HEK293 (cell line): ENCODE results near the gene ST8SIA3.

ENCODE experiments used
- CTCF ChIA-PET: fragments of 350-600 bp; formaldehyde crosslinking; extraction: SDS; loops from one replicate; lab custom pipeline; 2021; ENCODE audit warnings: antibody characterized with exemption; lab: Yijun Ruan, JAX
- POLR2A ChIA-PET: fragments of 300-600 bp; formaldehyde crosslinking; extraction: SDS; loops from one replicate; lab custom pipeline; 2020; ENCODE audit warnings: antibody characterized with exemption, inconsistent platforms; lab: Yijun Ruan, JAX
- H3K27ac ChIP-seq: fragments of 200-500 bp; sonication (Bioruptor generic); 2 replicates; pipeline ENCODE4 v1.5.1; 2014; ENCODE audit warnings: low read depth, low read length, control low read depth, inconsistent platforms; ENCODE audit errors: extremely low read depth
- H3K36me3 ChIP-seq, 2 experiments: fragments of 200-500 bp in 1 of 2; sonication (Bioruptor generic) in 1 of 2; 1 replicate in 1 of 2; 2 replicates in 1 of 2; pipeline ENCODE4 v1.5.1; 2014 to 2017; ENCODE audit warnings: inconsistent platforms in 2 of 2, low read length in 2 of 2; ENCODE audit not compliant: control insufficient read depth in 2 of 2, insufficient read depth in 1 of 2
- H3K4me1 ChIP-seq: fragments of 200-500 bp; sonication (Bioruptor generic); 2 replicates; pipeline ENCODE4 v1.5.1; 2014; ENCODE audit warnings: mild to moderate bottlenecking, low read length, inconsistent platforms; ENCODE audit not compliant: control insufficient read depth, insufficient read depth
- H3K4me3 ChIP-seq: 2 replicates; pipeline ENCODE4 v1.5.1; 2011; ENCODE audit warnings: low read depth, mild to moderate bottlenecking, control low read depth, low read length, moderate library complexity
- H3K9me3 ChIP-seq: fragments of 200-500 bp; sonication (Bioruptor generic); 2 replicates; pipeline ENCODE4 v1.5.1; 2014; ENCODE audit warnings: low read depth, low read length, inconsistent platforms; ENCODE audit not compliant: control insufficient read depth, insufficient read depth
- HOXD13 ChIP-seq: sonication (generic); formaldehyde crosslinking; IDR thresholded peaks from 2 replicates; pipeline ENCODE4 v1.8.0; 2022; ENCODE audit warnings: missing genetic modification reagents, borderline replicate concordance
- IKZF3 ChIP-seq: fragments of 450-650 bp; IDR thresholded peaks from 2 replicates; pipeline ENCODE4 v1.5.0; 2018; ENCODE audit warnings: missing biosample characterization, mild to moderate bottlenecking, missing genetic modification characterization, moderate library complexity
- OVOL3 ChIP-seq: fragments of 450-650 bp; formaldehyde crosslinking; IDR thresholded peaks from 2 replicates; pipeline ENCODE4 v1.5.1; 2016; ENCODE audit warnings: missing biosample characterization, missing genetic modification characterization
- TCF7L2 ChIP-seq: IDR thresholded peaks from 2 replicates; pipeline ENCODE4 v1.6.1; 2011; ENCODE audit warnings: low read depth, mild to moderate bottlenecking, inconsistent platforms, low read length, moderate library complexity, borderline replicate concordance
- TRIM28 ChIP-seq: IDR thresholded peaks from 2 replicates; pipeline ENCODE4 v1.6.1; 2011; ENCODE audit warnings: low read length, control low read depth, borderline replicate concordance
- ZBTB20 ChIP-seq: fragments of 450-650 bp; formaldehyde crosslinking; IDR thresholded peaks from 2 replicates; pipeline ENCODE4 v1.5.1; 2016; ENCODE audit warnings: missing biosample characterization, missing genetic modification characterization
- ZEB2 ChIP-seq: fragments of 450-650 bp; formaldehyde crosslinking; IDR thresholded peaks from 2 replicates; pipeline ENCODE4 v1.5.1; 2016; ENCODE audit warnings: missing biosample characterization, missing genetic modification characterization
- ZNF19 ChIP-seq: fragments of 450-650 bp; formaldehyde crosslinking; IDR thresholded peaks from 2 replicates; pipeline ENCODE4; 2016; ENCODE audit warnings: missing biosample characterization, missing genetic modification characterization, low read depth
- ZNF214 ChIP-seq: fragments of 450-650 bp; formaldehyde crosslinking; IDR thresholded peaks from 2 replicates; pipeline ENCODE4 v1.5.1; 2017; ENCODE audit warnings: missing biosample characterization, mild to moderate bottlenecking, missing genetic modification characterization, borderline replicate concordance
- ZNF248 ChIP-seq: fragments of 450-650 bp; formaldehyde crosslinking; IDR thresholded peaks from 2 replicates; pipeline ENCODE4 v1.5.1; 2017; ENCODE audit warnings: missing biosample characterization, missing genetic modification characterization
- ZNF830 ChIP-seq: fragments of 450-650 bp; IDR thresholded peaks from 2 replicates; pipeline ENCODE4 v1.5.0; 2018; ENCODE audit warnings: missing biosample characterization, missing genetic modification characterization, low read depth, mild to moderate bottlenecking, moderate library complexity
- TF ChIP-seq, protein P1 (sequence below): fragments of 450-650 bp; formaldehyde crosslinking; IDR thresholded peaks from 2 replicates; pipeline ENCODE4 v1.5.1; 2016; ENCODE audit warnings: missing biosample characterization, missing genetic modification characterization
- TF ChIP-seq, protein P2 (sequence below): fragments of 450-650 bp; formaldehyde crosslinking; IDR thresholded peaks from 2 replicates; pipeline ENCODE4 v1.5.1; 2016; ENCODE audit warnings: missing biosample characterization, missing genetic modification characterization
- TF ChIP-seq, protein P3 (sequence below): fragments of 450-650 bp; formaldehyde crosslinking; IDR thresholded peaks from 2 replicates; pipeline ENCODE4 v1.5.1; 2016; ENCODE audit warnings: missing biosample characterization, missing genetic modification characterization

ST8SIA3 gene

DNA sequence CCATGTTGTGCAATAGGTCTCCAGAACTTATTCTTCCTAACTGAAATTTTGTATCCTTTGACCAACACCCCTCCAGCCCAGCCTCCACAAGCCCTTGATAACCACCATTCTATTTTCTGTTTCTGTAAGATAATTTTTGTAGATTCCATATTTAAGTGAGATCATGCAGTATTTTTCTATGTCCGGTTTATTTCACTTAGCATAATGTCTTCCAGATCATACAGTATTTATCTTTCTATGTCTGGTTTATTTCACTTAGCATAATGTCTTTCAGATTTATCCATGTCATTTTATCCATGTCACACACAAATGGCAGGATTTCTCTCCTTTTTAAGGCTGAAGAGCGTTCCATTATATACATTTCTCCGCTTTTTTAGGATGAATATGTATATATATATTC lies 58.4 kb downstream of the ST8SIA3 start:
- H3K9me3 ChIP-seq: no peaks in the 10 kb centered on the region
- no peak overlapping the region for H3K27ac ChIP-seq
- ChIA-PET POLR2A (no interaction called here), CTCF (no interaction called here)
- no peaks in the 10 kb centered on the region for H3K36me3 ChIP-seq
- no peak overlapping the region for H3K4me3 ChIP-seq
- TF ChIP-seq ZBTB20 (tag by site-specific recombination) (no peak), ZNF19 (tag by site-specific recombination) (no peak), ZNF248 (no peak), ZEB2 (no peak), ZNF830 (no peak), TRIM28 (no peak), OVOL3 (no peak), ZNF214 (tag by site-specific recombination) (no peak)
- TF ChIP-seq, protein P1, sequence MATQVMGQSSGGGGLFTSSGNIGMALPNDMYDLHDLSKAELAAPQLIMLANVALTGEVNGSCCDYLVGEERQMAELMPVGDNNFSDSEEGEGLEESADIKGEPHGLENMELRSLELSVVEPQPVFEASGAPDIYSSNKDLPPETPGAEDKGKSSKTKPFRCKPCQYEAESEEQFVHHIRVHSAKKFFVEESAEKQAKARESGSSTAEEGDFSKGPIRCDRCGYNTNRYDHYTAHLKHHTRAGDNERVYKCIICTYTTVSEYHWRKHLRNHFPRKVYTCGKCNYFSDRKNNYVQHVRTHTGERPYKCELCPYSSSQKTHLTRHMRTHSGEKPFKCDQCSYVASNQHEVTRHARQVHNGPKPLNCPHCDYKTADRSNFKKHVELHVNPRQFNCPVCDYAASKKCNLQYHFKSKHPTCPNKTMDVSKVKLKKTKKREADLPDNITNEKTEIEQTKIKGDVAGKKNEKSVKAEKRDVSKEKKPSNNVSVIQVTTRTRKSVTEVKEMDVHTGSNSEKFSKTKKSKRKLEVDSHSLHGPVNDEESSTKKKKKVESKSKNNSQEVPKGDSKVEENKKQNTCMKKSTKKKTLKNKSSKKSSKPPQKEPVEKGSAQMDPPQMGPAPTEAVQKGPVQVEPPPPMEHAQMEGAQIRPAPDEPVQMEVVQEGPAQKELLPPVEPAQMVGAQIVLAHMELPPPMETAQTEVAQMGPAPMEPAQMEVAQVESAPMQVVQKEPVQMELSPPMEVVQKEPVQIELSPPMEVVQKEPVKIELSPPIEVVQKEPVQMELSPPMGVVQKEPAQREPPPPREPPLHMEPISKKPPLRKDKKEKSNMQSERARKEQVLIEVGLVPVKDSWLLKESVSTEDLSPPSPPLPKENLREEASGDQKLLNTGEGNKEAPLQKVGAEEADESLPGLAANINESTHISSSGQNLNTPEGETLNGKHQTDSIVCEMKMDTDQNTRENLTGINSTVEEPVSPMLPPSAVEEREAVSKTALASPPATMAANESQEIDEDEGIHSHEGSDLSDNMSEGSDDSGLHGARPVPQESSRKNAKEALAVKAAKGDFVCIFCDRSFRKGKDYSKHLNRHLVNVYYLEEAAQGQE: no peak
- TF ChIP-seq, protein P2, sequence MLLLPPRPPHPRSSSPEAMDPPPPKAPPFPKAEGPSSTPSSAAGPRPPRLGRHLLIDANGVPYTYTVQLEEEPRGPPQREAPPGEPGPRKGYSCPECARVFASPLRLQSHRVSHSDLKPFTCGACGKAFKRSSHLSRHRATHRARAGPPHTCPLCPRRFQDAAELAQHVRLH (tag by site-specific recombination): no peak
- no peaks in the 10 kb centered on the region for H3K4me1 ChIP-seq

DNA sequence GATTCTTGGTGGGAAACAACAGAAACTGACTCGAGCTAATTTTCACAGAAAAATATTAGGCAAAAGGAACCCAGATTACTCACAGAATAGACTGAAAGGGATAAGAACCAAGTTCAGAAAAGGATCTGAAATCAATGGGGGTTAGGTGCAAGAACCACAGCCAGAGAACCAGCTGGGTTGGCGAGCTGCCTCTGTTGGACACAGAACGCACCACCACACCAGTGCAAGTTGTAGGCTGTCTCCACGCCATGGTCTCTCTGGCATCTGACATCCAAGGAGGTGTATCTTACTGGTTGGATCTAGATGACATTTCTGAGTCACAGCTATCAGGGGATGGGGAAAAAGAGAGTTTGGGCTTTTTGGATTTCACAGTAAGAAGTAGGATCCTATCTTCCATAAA lies 64.2 kb downstream of the ST8SIA3 start:
- H3K9me3 ChIP-seq: no peaks in the 10 kb centered on the region
- ChIA-PET CTCF (no interaction called here), POLR2A (interaction anchor here (0.9 kb wide), 1 partner anchor 19 kb away, joined by 3 read pairs; the partner anchor contains the start of gene ONECUT2)
- no peaks in the 10 kb centered on the region for H3K4me1 ChIP-seq
- no peak overlapping the region for H3K4me3 ChIP-seq
- TF ChIP-seq HOXD13 (CRISPR knock-in tag) (no peak), IKZF3 (no peak), TCF7L2 (no peak)
- TF ChIP-seq, protein P3, sequence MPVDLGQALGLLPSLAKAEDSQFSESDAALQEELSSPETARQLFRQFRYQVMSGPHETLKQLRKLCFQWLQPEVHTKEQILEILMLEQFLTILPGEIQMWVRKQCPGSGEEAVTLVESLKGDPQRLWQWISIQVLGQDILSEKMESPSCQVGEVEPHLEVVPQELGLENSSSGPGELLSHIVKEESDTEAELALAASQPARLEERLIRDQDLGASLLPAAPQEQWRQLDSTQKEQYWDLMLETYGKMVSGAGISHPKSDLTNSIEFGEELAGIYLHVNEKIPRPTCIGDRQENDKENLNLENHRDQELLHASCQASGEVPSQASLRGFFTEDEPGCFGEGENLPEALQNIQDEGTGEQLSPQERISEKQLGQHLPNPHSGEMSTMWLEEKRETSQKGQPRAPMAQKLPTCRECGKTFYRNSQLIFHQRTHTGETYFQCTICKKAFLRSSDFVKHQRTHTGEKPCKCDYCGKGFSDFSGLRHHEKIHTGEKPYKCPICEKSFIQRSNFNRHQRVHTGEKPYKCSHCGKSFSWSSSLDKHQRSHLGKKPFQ (tag by site-specific recombination): no peak
- no peaks in the 10 kb centered on the region for H3K36me3 ChIP-seq
- H3K27ac ChIP-seq: no peak overlapping the region
